HG03103 (cell line): Measurements from ENCODE around the gene PTGER2.

Source experiments
- ATAC-seq: cut with Tn5 transposase; IDR thresholded peaks from one replicate; pipeline ENCODE4 v1.9.1; 2021; ENCODE audit warnings: low read depth; ENCODE audit not compliant: unreplicated experiment

PTGER2 gene

GRCh38 chr14:52365071-52365470 is 51.0 kb downstream of the PTGER2 start:
- ATAC-seq, result no peak

DNA sequence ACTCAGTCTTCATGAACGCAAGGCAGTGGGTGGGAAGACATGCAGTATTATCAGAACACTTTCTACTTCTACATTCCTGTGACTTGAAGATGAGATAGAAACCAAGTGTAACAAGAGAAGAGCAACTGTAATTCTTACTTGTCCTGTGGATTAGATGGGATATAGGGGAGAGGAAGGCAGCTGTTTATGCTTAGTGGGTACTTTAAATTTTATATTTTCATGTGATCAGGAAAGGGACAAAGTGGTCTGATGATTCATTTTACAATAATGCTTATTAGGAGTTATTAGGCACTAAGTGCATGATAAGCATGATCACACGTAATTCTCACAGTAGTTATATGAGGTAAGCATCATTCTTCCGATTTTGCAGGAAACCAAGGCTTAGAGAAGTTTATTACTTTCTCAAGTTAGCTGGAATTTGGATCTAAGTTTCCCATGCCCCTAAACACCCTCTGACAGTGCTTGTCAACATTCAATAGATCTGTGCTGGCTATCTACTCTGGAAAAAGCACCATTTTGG is 52.7 kb downstream of the PTGER2 start:
- ATAC-seq, result no peak

DNA sequence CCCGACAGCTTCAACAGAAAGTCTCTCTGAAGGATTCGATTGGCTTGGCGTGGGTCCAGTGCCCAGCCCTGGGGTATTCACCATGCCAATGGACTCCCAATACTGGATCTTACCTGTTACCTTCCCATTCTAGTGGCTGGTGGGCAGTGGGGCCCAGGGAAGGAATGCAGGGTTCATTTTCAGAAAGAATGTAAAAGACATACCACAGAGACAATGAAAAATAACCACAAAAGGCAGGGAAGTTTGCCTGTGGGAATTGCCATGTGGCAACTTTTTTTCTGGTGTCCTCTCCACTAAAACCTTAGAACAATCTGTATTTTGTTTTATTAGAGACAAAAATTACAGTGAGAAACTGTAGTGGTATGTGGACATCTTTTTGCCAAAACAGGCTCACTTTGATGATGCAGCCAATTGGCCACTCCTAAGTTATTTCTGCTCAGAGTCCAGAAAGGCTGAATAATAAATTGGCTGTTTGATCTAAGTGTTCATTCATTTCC is 55.2 kb downstream of the PTGER2 start:
- no peak for ATAC-seq

- no peak for ATAC-seq
Measured at GRCh38 chr14:52370406-52370935, 56.4 kb downstream of the PTGER2 start.

- ATAC-seq, result no peak
Measured at GRCh38 chr14:52377940-52378339, 63.8 kb downstream of the PTGER2 start.
